NB4 (cell line): Measurements from ENCODE around the gene ARG1.

Experiments used
- POLR2A ChIP-seq: IDR thresholded peaks from 2 replicates; pipeline ENCODE4 v1.6.1; 2011; ENCODE audit warnings: mild to moderate bottlenecking; ENCODE audit not compliant: insufficient read length; ENCODE audit errors: extremely low read depth
- TF ChIP-seq, protein P1 (sequence below): IDR thresholded peaks from 2 replicates; pipeline ENCODE4 v1.6.1; 2011; ENCODE audit warnings: low read depth, low read length
- TF ChIP-seq, protein P2 (sequence below): IDR thresholded peaks from one replicate; pipeline ENCODE4 v1.5.1; 2012; ENCODE audit warnings: low read depth, low read length

DNA sequence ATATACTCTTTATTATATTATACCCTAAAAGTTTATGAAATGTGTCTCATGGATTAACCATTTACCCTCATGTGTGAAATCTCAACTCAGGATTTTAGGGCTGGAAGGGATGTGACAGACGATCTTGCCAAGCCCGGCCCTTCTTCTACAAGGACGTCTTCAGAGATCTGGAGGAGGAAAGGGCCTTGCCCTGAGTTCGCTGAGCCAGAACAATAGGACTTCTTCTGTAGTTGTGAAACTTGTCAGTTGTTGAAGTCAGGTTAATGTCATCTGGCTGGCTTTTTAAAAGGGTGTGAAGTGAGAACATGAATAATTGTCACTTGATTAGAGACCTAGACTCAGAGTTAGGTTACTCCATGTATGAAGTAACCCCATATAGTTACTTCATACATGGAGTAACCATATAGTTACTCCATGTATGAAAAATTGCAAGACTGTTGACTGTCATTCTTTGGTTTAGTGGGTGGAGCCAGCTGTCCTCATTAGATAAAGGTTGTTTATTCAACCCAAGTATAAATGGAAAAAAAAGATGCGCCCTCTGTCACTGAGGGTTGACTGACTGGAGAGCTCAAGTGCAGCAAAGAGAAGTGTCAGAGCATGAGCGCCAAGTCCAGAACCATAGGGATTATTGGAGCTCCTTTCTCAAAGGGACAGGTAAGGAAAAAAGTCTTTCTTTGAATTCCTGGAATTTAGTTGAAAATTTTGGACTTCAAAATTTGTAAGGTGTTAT is at the start of gene ARG1:
- TF ChIP-seq, protein P1, sequence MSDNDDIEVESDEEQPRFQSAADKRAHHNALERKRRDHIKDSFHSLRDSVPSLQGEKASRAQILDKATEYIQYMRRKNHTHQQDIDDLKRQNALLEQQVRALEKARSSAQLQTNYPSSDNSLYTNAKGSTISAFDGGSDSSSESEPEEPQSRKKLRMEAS = no peak
- TF ChIP-seq, protein P2, sequence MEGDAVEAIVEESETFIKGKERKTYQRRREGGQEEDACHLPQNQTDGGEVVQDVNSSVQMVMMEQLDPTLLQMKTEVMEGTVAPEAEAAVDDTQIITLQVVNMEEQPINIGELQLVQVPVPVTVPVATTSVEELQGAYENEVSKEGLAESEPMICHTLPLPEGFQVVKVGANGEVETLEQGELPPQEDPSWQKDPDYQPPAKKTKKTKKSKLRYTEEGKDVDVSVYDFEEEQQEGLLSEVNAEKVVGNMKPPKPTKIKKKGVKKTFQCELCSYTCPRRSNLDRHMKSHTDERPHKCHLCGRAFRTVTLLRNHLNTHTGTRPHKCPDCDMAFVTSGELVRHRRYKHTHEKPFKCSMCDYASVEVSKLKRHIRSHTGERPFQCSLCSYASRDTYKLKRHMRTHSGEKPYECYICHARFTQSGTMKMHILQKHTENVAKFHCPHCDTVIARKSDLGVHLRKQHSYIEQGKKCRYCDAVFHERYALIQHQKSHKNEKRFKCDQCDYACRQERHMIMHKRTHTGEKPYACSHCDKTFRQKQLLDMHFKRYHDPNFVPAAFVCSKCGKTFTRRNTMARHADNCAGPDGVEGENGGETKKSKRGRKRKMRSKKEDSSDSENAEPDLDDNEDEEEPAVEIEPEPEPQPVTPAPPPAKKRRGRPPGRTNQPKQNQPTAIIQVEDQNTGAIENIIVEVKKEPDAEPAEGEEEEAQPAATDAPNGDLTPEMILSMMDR = no peak
- TF ChIP-seq POLR2A = no peak
